Prostate gland (tissue), 2 donors: ENCODE results near the gene GPER1.

Source experiments
- CTCF ChIP-seq, 4 experiments: fragments of 200-600 bp in 2 of 4; fragments of 450-650 bp in 2 of 4; sonication (generic) in 2 of 4; IDR thresholded peaks; 1 replicate in 3 of 4; 2 replicates in 1 of 4; pipeline ENCODE4 v1.5.1; 2016 to 2019; ENCODE audit warnings: antibody characterized with exemption in 4 of 4, mild to moderate bottlenecking in 2 of 4, moderate library complexity in 2 of 4
- POLR2A ChIP-seq: fragments of 450-650 bp; IDR thresholded peaks from one replicate; pipeline ENCODE4 v1.6.1; 2016; ENCODE audit warnings: antibody characterized with exemption, mild to moderate bottlenecking
- POLR2AphosphoS5 ChIP-seq: sonication (generic); formaldehyde crosslinking; IDR thresholded peaks from one replicate; pipeline ENCODE4 v1.6.1; 2017; ENCODE audit warnings: antibody characterized with exemption

DNA sequence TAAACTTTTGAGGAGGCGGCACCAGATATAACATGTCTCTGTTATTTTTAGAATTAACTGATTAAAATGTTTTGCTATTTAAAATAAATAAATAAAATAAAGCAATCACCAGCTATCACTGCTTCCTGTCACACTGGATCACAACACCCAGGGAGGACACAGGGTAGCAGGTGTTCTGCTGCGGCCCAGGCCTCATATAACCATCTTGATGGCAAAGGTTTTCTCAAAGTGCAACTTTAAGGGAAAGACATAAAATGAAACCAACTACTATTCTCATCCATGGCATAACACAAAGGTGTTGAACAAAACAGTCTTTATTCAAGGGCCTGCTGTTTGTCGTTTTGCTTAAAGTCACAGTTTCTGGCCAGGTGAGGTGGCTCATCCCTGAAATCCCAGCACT, 23.2 kb downstream of the GPER1 start:
- no peak for TF ChIP-seq CTCF (IDR thresholded peaks at IDR 0.05)
- TF ChIP-seq POLR2A = no peak
- TF ChIP-seq POLR2AphosphoS5 = no peak
